Fibroblast of lung (primary cell): Measurements from ENCODE around the gene SLC35F3. TPM values are rescaled to one million over a fixed set of nuclear protein-coding genes. Genes with fewer than 3 reads are reported as not detected.

Experiments
- DNase-seq, 2 donors: peaks; one replicate each; pipeline versions ENCODE4 v3.0.0 to v3.0.0-alpha.2; 2010; ENCODE audit warnings: low read depth in 2 of 2
- H2AFZ ChIP-seq: 2 replicates; pipeline ENCODE4 v1.5.1; 2012; ENCODE audit warnings: low read length, control low read depth, inconsistent platforms
- H3K27ac ChIP-seq: 2 replicates; pipeline ENCODE4 v1.5.1; 2011; ENCODE audit warnings: low read length, control low read depth; ENCODE audit not compliant: insufficient read depth
- H3K27me3 ChIP-seq: 2 replicates; pipeline ENCODE4 v1.5.1; 2011; ENCODE audit warnings: mild to moderate bottlenecking, low read length; ENCODE audit not compliant: control insufficient read depth, insufficient read depth
- H3K36me3 ChIP-seq: 2 replicates; pipeline ENCODE4 v1.5.1; 2011; ENCODE audit warnings: low read length; ENCODE audit not compliant: control insufficient read depth, insufficient read depth
- H3K4me1 ChIP-seq: 2 replicates; pipeline ENCODE4 v1.5.1; 2011; ENCODE audit warnings: low read length; ENCODE audit not compliant: control insufficient read depth, insufficient read depth; ENCODE audit errors: extremely low read depth
- H3K4me2 ChIP-seq: 2 replicates; pipeline ENCODE4 v1.5.1; 2011; ENCODE audit warnings: low read length, control low read depth; ENCODE audit not compliant: insufficient read depth; ENCODE audit errors: extremely low read depth
- H3K4me3 ChIP-seq, 4 experiments: fragments of 200-600 bp in 1 of 4; sonication (generic) in 1 of 4; replicated peaks in 1 of 4; 2 replicates each; pipeline ENCODE4 v1.5.1; 2011 to 2016; ENCODE audit warnings: low read length in 4 of 4, low read depth in 3 of 4, mild to moderate bottlenecking in 3 of 4, control low read depth in 2 of 4, inconsistent platforms in 1 of 4, mixed read lengths in 1 of 4; ENCODE audit not compliant: insufficient read depth in 1 of 4; ENCODE audit errors: control extremely low read depth in 1 of 4
- H3K79me2 ChIP-seq: 2 replicates; pipeline ENCODE4 v1.5.1; 2012; ENCODE audit warnings: mild to moderate bottlenecking, low read length, inconsistent platforms; ENCODE audit not compliant: control insufficient read depth, insufficient read depth
- H3K9ac ChIP-seq: 2 replicates; pipeline ENCODE4 v1.5.1; 2011; ENCODE audit warnings: mild to moderate bottlenecking, low read length, control low read depth; ENCODE audit not compliant: insufficient read depth
- H3K9me3 ChIP-seq: 2 replicates; pipeline ENCODE4 v1.5.1; 2012; ENCODE audit warnings: low read depth, low read length; ENCODE audit not compliant: control insufficient read depth, insufficient read depth
- H4K20me1 ChIP-seq: 2 replicates; pipeline ENCODE4 v1.5.1; 2011; ENCODE audit warnings: low read length; ENCODE audit not compliant: control insufficient read depth, insufficient read depth; ENCODE audit errors: extremely low read depth
- CTCF ChIP-seq, 2 donors: IDR thresholded peaks in 1 of 2; conservative IDR thresholded peaks in 1 of 2; 1 replicate in 1 of 2; 2 replicates in 1 of 2; pipeline ENCODE4 v1.5.1; 2011 to 2012; ENCODE audit warnings: low read length in 2 of 2, control low read depth in 1 of 2, inconsistent platforms in 1 of 2, low read depth in 1 of 2, mild to moderate bottlenecking in 1 of 2
- EZH2 ChIP-seq: IDR thresholded peaks from 2 replicates; pipeline ENCODE4 v1.5.1; 2012; ENCODE audit warnings: low read length, control low read depth, mild to moderate bottlenecking; ENCODE audit errors: missing control alignments
- polyA plus RNA-seq, 2 donors: library from polyadenylated mRNA; depleted of rRNA in 1 of 2; stranded (reverse) in 1 of 2; unstranded in 1 of 2; fragments of >200 nt; gene quantifications; 2 replicates each; pipeline ENCODE4 v1.2.1, GENCODE V29; 2011 to 2012; ENCODE audit warnings: missing spikeins in 1 of 2
- total RNA-seq: library from RNA; depleted of rRNA; stranded (reverse); fragments of >200 nt; gene quantifications from 2 replicates; pipeline ENCODE4 v1.2.1, GENCODE V29; 2014

Gene SLC35F3
- total and polyA plus RNA-seq, 2 donors (not counting 1 experiment from before 2014, with no cell fraction given) = not detected

GRCh38 chr1:234219711-234220110 lies 315.2 kb downstream of the SLC35F3 start:
- Histone ChIP-seq H3K4me1 (no peaks in the 10 kb centered on the region), H3K9me3 (no peaks in the 10 kb centered on the region), H4K20me1 (no peaks in the 10 kb centered on the region), H3K36me3 (no peaks in the 10 kb centered on the region), H2AFZ (no peak overlapping the region), H3K79me2 (no peaks in the 10 kb centered on the region), H3K4me2 (no peak overlapping the region), H3K27ac (no peak overlapping the region), H3K4me3 (no peak overlapping the region), H3K9ac (no peak overlapping the region), H3K27me3 (no peaks in the 10 kb centered on the region)
- no peak for DNase-seq
- TF ChIP-seq CTCF (conservative IDR thresholded peaks at IDR 0.05 in 1 of 2, IDR thresholded peaks at IDR 0.05 in 1 of 2; ENCODE audit: low read depth in 1 of 2, low read length in 2 of 2) = no peak
- no peak for TF ChIP-seq EZH2

GRCh38 chr1:234221601-234222000 lies 317.1 kb downstream of the SLC35F3 start:
- Histone ChIP-seq H3K9me3 (no peaks in the 10 kb centered on the region), H3K4me2 (no peak overlapping the region), H3K9ac (no peak overlapping the region), H3K4me1 (no peaks in the 10 kb centered on the region), H3K27me3 (no peaks in the 10 kb centered on the region), H3K36me3 (no peaks in the 10 kb centered on the region), H4K20me1 (no peaks in the 10 kb centered on the region), H3K79me2 (no peaks in the 10 kb centered on the region), H2AFZ (no peak overlapping the region), H3K4me3 (no peak overlapping the region), H3K27ac (no peak overlapping the region)
- no peak for DNase-seq
- TF ChIP-seq EZH2 (no peak), CTCF (conservative IDR thresholded peaks at IDR 0.05 in 1 of 2, IDR thresholded peaks at IDR 0.05 in 1 of 2; ENCODE audit: low read depth in 1 of 2, low read length in 2 of 2) (no peak)

- Histone ChIP-seq H3K9me3 (no peaks in the 10 kb centered on the region), H2AFZ (no peak overlapping the region), H3K79me2 (no peaks in the 10 kb centered on the region), H3K9ac (no peak overlapping the region), H3K36me3 (no peaks in the 10 kb centered on the region), H3K27ac (no peak overlapping the region), H3K4me3 (no peak overlapping the region), H3K27me3 (no peaks in the 10 kb centered on the region), H3K4me1 (no peaks in the 10 kb centered on the region), H4K20me1 (no peaks in the 10 kb centered on the region), H3K4me2 (no peak overlapping the region)
- no peak for TF ChIP-seq CTCF (conservative IDR thresholded peaks at IDR 0.05 in 1 of 2, IDR thresholded peaks at IDR 0.05 in 1 of 2; ENCODE audit: low read depth in 1 of 2, low read length in 2 of 2)
- TF ChIP-seq EZH2 = no peak
- DNase-seq = peak in 1 of 2 donors; percentile 16
Measured at GRCh38 chr1:234222561-234223280, 318.2 kb downstream of the SLC35F3 start.
